Right ventricle myocardium superior (tissue), 1 donor: Measurements from ENCODE around the gene MFSD12. TPM values are rescaled to one million over a fixed set of nuclear protein-coding genes. Genes with fewer than 3 reads are reported as not detected.
"Not testable (repeated sequence)": the region's sequence is repeated elsewhere in the genome, so short reads cannot be mapped to it uniquely, and the experiment has no call there.

Experiments
- ATAC-seq: fragments of 200-7000 bp; cut with Tn5 transposase; one replicate; pipeline ENCODE4 v1.9.1; 2020; ENCODE audit warnings: mild to moderate bottlenecking; ENCODE audit not compliant: poor library complexity
- DNase-seq: peaks from one replicate; pipeline ENCODE4 v3.0.0-alpha.2; 2020
- intact Hi-C: fragments of 100-400 bp; cut with DNase I; formaldehyde crosslinking; loops from one replicate; pipeline ENCODE4 v1.11.2; 2022
- total RNA-seq: library from RNA; stranded (reverse); fragmentation: NEBNext Ultra II Directional; extraction: Animal tissue kit (Norgen Biotek cat#: 25700); gene quantifications from one replicate; pipeline ENCODE4 v1.2.1, GENCODE V29; 2021
- donor health status: DM: no; HTN: yes; CAD: no; lungs with severe emphysema.

MFSD12 gene
- total RNA-seq, 1 donor from 2014 or later: 21.7 TPM

DNA sequence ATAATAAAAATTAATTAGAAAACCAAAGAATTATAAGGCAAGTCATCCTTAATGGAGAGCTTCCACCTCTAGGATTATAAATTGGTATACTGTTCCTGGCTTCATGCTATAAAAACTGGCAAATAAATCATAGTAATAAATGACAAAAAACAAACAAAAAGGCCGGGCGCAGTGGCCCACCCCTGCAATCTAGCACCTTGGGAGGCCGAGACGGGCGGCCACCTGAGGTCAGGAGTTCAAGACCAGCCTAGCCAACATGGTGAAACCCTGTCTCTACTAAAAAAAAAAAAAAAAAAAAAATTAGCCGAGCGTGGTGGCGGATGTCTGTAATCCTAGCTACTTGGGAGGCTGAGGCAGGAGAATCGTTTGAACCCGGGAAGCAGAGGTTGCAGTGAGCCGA, 12.7 kb upstream of the MFSD12 start:
- ATAC-seq, intact Hi-C loops, DNase-seq: not testable (repeated sequence)

DNA sequence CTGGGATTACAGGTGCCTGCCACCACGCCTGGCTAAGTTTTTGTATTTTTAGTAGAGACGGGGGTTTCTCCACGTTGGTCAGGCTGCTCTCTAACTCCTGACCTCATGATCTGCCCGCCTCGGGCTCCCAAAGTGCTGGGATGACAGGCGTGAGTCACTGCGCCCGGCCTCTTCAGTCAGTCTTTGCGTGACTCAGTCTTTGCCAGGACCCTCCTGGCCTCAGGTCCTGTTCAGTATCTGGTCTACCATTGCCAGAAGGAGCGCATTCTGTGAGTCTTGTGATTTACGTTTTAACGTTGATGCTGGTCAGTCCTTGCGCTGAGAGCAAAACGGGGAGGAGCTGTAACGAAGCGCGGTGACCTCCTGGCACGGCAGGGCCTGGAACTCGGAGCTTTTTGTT, 7.8 kb upstream of the MFSD12 start:
- DNase-seq (no peak), ATAC-seq (no peak)
- intact Hi-C loops: no loop called here

- DNase-seq (no peak), ATAC-seq (no peak)
- intact Hi-C loops: no loop called here
Measured at GRCh38 chr19:3563709-3564524, 6.5 kb upstream of the MFSD12 start.

GRCh38 chr19:3556978-3557460, 367 bp downstream of the MFSD12 start:
- no peak for ATAC-seq
- intact Hi-C loops: no loop called here
- DNase-seq: no peak

- DNase-seq (no peak), ATAC-seq (no peak)
- intact Hi-C loops: no loop called here
Measured at GRCh38 chr19:3556423-3556977, 886 bp downstream of the MFSD12 start.

- no peak for DNase-seq
- intact Hi-C loops: no loop called here
- ATAC-seq: no peak
Measured at GRCh38 chr19:3555653-3556422, 1.5 kb downstream of the MFSD12 start.

- no peak for ATAC-seq
- no peak for DNase-seq
- intact Hi-C loops: no loop called here
Measured at GRCh38 chr19:3554254-3555083, 2.9 kb downstream of the MFSD12 start.

GRCh38 chr19:3551792-3552095, 5.6 kb downstream of the MFSD12 start:
- intact Hi-C loops: no loop called here

DNA sequence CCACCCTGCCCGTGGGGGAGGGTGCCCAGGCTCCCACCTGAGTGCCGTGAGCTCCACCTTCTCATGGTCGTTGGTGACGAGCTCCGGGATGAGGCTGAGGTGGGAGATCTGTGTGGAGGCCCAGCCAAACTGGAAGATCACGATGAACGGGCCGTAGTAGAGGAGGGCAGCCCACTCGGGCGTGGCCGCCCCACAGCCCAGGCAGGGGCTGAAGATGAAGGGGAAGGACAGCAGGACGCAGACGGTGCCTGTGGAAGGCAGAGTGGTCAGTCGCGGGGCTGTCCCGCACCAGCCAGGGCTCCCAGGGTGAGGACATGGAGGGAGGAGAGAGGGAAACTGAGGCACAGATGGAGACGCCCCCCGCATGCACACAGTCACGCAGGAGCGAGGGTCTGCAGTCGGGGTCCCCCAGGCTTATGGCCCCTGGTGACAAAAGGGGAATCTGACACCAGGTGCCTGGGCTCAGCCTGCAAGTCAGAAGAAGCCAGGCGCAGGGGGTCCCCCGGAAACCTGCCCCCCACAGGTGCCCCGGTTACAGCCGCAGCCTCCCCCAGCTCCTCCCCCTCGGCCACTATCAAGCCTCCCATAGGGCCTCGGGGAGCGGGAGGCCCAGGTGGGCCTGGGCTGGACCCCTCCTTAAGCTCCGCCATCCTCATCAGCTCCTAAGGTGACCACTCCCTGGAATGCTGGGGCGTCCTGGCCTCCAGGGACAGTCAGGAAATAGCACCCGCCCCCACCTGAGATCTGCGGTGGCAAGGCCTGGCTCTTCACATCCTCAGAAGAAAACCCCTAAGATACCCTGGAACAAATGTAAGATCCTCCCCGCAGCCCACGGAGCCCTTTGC, 6.2 kb downstream of the MFSD12 start:
- DNase-seq (no peak), ATAC-seq (no peak)
- intact Hi-C loops: no loop called here

More at GRCh38 chr19:3551792-3552095, 5.6 kb downstream of the MFSD12 start:
- DNase-seq (no peak), ATAC-seq (no peak)

DNA sequence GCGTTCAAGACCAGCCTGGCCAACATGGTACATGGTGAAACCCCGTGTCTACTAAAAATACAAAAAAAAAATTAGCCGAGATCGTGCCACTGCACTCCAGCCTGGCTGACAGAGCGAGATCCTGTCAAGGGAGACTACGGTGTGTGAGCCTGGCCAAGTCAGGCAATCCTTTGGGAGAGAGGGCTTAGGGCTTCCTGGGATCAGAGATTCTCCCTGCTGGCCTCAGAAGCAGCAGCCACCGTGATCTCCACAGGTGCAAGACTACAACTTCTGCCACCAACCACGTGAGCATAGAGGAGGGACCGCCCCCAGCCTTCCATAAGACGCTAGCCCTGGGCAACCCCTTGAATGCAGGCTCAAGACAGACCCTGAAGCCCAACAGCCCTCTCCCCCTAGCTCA, 7.6 kb downstream of the MFSD12 start:
- ATAC-seq (no peak), DNase-seq (no peak)
- intact Hi-C loops: loop anchor here (5.0 to 10.0 kb wide), 2 partner anchors 67 to 155 kb away; partner anchors contain the start of genes PIP5K1C and TJP3

DNA sequence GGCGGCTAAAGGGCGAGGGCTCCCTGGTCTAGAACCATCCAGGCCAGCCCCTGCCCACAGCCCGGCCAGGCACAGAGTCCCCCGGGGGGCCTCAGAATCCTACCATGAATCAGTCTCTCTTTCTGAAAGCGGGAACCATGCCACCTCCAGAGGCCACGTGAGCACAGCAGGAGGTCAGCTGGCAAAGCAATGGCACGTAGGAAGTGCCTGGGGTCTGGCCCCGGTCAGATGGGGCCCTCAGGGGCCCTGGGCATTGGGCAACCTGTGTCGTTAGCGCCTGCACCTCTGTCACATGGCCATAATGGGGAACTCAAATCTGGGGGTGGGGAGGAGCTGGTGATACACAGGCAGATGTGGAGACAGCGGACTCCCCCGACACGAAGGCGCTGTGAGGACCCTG, 8.8 kb downstream of the MFSD12 start:
- no peak for DNase-seq
- ATAC-seq: no peak
- intact Hi-C loops: loop anchor here (5.0 to 10.0 kb wide), 2 partner anchors 69 to 156 kb away; partner anchors contain the start of genes PIP5K1C and TJP3

DNA sequence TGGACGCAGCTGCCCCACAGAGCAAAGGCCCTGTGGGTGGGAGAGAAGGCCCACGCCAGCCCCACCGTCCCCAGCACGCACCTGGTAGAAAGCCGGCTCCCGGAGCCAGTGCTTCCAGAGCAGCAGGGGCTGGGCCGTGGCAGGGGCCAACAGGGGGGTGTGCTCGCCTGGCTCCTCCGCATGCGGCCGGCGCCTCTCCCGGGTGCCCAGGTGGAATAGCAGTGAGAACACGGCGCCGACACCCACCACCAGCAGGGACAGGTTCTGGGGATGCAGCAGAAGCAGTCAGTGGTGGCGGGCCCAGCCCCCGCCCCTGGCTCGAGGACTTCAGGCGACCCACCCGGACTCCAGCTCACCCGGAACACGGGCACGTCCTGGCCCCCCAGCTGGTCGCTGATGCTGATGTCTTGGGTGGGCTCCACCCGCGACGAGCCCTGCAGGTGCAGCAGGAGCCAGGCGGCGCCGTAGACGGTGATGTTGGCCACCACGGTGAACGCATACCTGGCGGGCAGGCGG, 9.6 kb downstream of the MFSD12 start:
- DNase-seq (no peak), ATAC-seq (no peak)
- intact Hi-C loops: loop anchor here (5.0 to 10.0 kb wide), 2 partner anchors 69 to 157 kb away; partner anchors contain the start of genes PIP5K1C and TJP3

GRCh38 chr19:3547301-3547731, 10.1 kb downstream of the MFSD12 start:
- DNase-seq (no peak), ATAC-seq (no peak)
- intact Hi-C loops: loop anchor here (5.0 to 10.0 kb wide), 2 partner anchors 70 to 157 kb away; partner anchors contain the start of genes PIP5K1C and TJP3

GRCh38 chr19:3546119-3546518, 11.3 kb downstream of the MFSD12 start:
- DNase-seq (no peak), ATAC-seq (no peak)
- intact Hi-C loops: loop anchor here (5.0 to 10.0 kb wide), 2 partner anchors 71 to 159 kb away; partner anchors contain the start of genes PIP5K1C and TJP3

GRCh38 chr19:3545669-3546034, 11.7 kb downstream of the MFSD12 start:
- ATAC-seq: no peak
- DNase-seq: no peak
- intact Hi-C loops: loop anchor here (5.0 to 10.0 kb wide), 2 partner anchors 72 to 159 kb away; partner anchors contain the start of genes PIP5K1C and TJP3

DNA sequence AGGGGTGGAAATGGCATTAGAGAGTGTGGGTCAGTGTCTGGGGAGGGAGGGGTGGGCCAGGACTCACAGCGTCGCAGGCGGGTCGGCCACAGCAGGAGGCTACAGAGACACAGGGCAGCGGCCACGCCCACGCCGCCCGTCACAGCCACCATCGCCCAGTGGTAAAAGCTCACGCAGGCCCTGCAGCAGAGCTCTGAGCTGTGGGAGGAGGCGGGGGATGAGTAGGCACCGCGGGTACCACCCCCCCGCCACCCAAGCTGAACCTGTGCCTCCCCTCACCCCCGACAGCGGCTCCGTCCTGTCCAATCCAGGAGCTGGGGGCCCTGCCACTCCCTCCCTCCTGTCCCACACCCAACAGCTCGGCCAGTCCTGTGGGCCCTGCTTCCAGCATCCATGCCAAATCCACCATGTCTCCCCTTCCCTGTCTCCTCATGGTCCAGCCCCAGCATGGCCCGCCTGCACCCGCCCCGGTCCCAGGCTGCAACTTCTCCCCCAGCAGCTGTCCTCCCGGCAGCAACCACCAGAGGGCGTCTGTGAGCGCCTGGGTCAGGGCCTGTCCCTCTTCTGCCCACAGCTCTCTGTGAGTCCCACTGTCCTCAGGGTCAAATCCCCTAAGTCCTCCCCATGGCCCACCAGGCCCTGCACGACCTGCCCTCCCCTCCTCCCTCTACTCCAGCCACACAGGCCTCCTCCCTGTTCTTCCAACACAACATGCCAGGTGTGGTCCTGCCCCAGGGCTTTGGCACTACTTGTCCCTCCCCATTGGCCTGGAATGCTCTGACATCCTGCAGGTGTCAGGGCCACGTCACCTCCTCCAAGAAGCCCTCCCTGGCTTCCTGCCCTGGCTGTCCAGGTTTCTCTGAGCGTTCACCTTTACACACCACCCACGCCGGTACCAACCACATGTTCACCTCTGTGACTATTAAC, 12.4 kb downstream of the MFSD12 start:
- peak; percentile 74 for ATAC-seq
- peak; percentile 83 for DNase-seq
- intact Hi-C loops: loop anchor here (5.0 to 10.0 kb wide), 2 partner anchors 72 to 160 kb away; partner anchors contain the start of genes PIP5K1C and TJP3
